GM21526 (cell line): ENCODE data around the gene SURF4.

Experiments
- ATAC-seq: cut with Tn5 transposase; IDR thresholded peaks from one replicate; pipeline ENCODE4 v1.9.1; 2021; ENCODE audit warnings: moderate library complexity; ENCODE audit not compliant: unreplicated experiment, low FRiP score

SURF4 gene

GRCh38 chr9:133375116-133375723 is 640 bp downstream of the SURF4 start:
- ATAC-seq = peak; percentile 10

DNA sequence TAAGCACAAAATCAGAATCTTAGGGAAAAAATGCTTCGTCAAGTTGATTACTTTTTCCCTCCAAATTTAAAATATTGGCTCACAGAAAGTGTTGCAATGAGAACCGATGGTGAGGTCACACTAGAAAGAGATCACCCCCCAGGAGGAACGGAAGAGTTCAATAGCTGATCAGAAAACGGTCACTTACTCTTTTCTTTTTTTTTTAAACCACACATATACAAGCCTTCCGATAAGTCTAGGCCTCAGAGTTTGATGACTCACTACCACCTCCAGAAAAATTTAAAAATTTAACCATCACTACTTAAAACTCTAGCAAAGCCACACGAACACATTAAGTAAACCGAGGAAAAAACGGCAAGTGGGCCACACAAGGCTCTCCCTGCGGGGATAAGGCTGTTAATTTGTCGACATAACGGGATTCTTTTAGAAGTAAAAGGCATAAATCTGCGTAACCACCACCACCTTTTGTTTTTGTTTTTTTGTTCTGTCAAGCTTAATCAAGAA is 1.2 kb downstream of the SURF4 start:
- ATAC-seq = no peak

- no peak for ATAC-seq
Measured at GRCh38 chr9:133372144-133372543, 3.7 kb downstream of the SURF4 start.

GRCh38 chr9:133371261-133371711 is 4.6 kb downstream of the SURF4 start:
- no peak for ATAC-seq

DNA sequence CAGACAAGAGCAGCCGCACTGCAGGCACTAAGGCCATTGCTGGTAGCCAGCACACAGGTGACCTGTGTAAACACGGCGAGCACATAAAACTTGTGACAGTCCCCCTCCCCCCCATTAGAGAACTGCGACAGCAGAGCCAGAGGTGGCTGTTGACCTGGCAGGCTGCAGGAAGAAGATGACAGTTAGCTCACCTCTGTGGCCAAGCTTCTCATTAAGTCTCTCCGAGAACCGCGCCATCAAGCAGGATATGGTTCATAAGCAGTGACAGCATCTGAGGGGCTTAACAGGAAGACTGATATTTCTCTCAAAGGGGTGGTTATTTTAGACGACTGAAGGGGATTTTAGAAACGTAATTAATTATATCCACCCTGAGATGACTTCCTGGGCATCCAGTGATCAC is 5.2 kb downstream of the SURF4 start:
- ATAC-seq = no peak

DNA sequence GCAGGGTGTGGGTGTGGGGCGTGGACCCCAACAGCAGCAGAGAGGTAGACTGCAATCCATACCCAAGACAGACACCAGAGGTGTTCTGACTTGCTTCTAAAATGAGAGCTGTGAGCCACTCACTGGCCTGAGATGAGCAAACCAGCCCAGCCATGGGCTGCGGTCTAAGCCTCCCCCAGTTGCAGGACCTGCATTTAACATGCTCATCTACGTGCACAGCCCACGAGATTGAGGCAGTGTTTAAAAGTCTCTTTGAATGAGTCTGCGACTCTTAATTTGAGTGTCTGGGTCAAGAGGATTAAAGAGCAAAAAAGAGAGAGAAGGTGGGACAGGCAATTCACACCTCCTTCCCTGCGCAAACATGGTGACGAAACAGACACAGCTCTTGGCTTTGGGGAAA is 5.9 kb downstream of the SURF4 start:
- ATAC-seq = no peak

DNA sequence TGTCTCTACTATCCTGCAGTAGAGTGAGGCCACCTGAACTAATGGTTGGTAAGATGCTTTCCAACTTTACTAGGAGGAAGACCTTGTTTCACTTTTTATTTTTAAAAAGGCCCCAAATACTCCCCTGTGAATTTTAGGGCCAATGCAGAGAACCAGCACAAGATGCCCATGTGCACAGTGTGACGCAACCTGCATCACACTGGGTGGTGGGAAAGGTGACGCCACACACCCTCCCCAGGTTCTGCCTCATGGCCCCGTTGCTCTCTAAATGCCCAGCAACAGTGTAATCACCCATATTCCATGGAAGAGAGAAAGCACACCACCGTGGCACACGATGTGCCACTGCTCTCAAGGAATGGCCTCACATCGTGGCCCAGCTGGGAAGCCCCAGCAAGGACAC is 6.4 kb downstream of the SURF4 start:
- ATAC-seq = no peak

DNA sequence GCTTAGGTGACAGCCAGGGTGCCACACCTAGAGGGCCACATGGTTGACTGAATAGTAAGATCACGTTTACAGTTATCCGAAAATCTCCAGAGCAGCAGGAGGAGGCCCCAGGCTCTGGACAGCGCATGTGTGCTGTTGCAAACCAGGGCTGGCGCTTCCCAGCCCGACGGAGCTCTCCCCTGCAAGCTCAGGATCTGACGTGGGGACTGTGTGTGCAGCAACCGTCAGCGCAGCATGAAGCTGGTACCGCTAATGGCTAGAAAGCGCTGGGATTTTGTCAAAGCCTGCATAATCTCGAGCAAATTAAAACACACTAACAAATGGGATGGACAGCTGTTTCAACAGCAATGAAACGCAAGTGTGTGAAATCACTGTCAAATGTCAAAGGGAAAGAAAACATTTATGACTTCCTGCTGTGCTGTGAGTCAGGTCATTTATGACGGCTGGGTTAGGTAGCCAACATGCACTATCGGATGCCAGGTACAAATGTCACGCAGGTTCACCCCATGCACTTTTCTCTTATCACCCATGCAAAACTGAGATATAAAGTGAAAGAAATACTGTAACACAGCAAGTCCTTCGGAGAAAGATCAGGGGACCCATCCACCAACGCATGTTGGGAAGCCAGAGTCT is 7.5 kb downstream of the SURF4 start:
- no peak for ATAC-seq

GRCh38 chr9:133367778-133368177 is 8.1 kb downstream of the SURF4 start:
- no peak for ATAC-seq

DNA sequence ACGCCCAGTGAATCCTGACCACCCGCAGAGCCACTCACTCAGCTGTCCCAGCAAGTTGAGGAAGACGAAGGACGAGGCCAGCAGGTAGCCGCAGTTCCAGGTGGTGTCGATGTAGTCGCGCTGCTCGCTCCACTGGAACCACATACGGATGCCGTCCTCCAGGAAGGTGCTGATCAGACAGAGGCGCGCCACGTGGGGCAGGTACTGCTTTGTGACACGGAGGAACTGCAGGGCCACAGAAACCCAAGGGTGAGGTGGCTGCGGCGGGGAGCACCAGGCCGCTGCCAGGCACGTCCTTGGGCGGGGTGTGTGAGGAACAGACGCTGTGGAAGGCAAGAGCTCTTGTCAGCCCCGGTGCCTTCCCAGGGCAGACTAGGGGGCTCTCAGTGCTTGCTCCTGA is 8.6 kb downstream of the SURF4 start:
- no peak for ATAC-seq

DNA sequence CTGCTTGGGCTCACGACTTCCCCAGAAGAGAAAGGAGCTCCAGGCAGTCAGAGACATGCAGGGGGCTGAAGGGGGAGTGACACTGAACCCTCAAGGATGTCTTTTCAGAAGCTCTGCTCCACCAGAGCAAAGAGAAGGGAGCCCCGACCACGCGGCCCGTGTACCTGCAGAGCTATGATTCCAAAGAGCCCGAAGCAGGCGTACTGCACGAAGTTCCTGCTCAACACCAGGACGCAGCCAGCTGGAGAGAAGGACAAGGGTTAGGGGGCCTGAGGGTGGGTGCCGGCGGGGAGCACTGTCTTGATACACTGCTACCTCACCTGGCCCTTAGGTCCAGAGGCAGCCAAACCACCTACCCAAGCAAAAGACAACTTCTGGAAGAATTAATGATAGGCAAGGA is 9.4 kb downstream of the SURF4 start:
- no peak for ATAC-seq

- ATAC-seq = no peak
Measured at GRCh38 chr9:133362359-133363044, 13.4 kb downstream of the SURF4 start.

DNA sequence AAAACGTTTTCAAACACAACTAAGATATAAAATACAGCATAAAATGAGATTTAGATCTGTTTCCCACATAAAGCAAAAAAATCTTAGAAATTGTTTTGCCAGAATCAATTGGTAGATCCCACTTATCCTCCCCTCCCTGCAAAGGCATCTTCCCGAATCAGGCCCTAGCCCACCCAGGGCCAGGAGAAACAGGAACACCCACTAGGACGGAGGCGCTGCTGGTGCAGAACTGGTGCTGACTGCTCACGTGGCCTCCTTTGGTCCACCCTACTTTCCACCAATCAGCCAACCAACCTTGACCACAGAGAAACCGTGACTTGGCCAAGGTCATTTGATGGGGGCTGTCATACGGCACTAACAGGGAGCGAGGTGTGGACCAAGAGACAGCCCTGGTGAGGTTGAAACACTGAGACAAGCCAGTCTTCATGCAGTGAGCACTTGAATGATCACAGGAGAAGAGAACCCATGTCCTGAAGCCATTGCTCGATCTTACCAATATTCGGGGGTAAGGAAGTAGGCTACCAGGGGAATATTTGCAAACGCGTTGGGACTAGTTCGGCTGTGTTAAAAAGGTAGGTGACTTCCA is 14.3 kb downstream of the SURF4 start:
- no peak for ATAC-seq

GRCh38 chr9:133360400-133361393 is 15.2 kb downstream of the SURF4 start:
- no peak for ATAC-seq

- no peak for ATAC-seq
Measured at GRCh38 chr9:133359399-133360175, 16.3 kb downstream of the SURF4 start.

GRCh38 chr9:133357656-133358055 is 18.2 kb downstream of the SURF4 start:
- ATAC-seq = no peak

DNA sequence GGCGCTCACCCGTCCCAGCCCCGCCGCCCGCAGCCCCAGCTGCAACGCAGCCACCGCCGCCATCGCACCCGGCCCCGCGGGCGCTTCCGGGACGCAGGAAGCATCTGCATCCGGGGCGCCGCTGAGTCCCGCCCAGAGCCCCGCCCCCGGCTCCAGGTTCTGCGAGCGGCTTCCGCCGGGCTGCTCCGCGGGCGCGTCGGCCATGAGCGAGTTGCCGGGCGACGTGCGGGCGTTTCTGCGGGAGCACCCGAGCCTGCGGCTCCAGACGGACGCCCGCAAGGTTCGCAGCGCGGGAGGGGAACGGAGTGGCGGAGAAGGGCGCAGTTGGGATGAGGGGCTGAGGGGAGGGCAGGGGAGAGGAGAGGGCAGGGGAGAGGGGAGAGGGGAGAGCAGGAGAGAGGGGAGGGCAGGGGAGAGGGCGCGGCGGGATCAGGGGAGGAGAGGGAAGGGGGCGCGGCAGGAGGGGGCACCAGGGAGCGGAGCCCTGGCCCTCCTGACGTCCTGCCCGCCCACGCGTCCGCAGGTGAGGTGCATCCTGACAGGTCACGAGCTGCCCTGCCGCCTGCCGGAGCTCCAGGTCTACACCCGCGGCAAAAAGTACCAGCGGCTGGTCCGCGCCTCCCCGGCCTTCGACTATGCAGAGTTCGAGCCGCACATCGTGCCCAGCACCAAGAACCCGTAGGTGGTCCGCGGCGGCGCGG is 19.3 kb downstream of the SURF4 start, which contains the start of the genes SURF1 and SURF2:
TSS of gene SURF1 (minus strand) at position 97 of the 701 bp plus-strand sequence. CDS start at position 63, 34 bp downstream.
TSS of gene SURF2 (plus strand) at position 160 of the 701 bp plus-strand sequence. CDS start at position 203, 43 bp downstream.
- ATAC-seq = peak; percentile 39

DNA sequence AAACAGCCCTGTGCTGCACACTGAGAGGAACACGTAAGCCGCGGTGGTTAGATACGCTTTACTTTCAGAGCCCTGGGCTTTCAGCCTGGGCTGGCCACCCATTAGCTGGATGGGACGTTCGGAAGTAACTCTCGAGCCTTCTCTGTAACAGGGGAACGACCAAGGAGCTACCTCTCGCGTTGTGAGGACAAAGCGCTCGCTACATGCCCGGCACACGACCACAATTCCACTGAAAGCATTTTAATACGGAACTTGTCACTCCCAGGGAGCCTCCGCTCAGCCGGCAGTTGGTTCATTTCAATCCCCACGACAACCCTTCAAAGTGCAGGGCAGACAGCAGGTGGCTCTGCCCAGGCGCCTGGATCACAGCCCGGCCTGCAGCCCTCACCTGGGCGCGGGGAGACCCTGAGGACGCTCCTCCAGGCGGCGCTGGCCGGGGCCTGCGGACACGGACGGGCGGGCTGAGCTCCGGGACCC is 19.9 kb downstream of the SURF4 start:
- ATAC-seq = peak; percentile 23
